ENCODE results near the gene SCAI.
"Not testable (repeated sequence)": the region's sequence is repeated elsewhere in the genome, so short reads cannot be mapped to it uniquely, and the experiment has no call there.

The SCAI gene

GRCh38 chr9:124946167-124946566, 197.2 kb downstream of the SCAI start:
- DNase-seq (ENCODE audit: insufficient read length, low spot score), result no peak
- no peak for TF ChIP-seq POLR2A (IDR thresholded peaks at IDR 0.05; ENCODE audit: low read depth, low read length)
- no peak for FAIRE-seq

- TF ChIP-seq POLR2A (IDR thresholded peaks at IDR 0.05; ENCODE audit: low read depth, low read length), result no peak
- FAIRE-seq (peak; percentile 62), DNase-seq (ENCODE audit: insufficient read length, low spot score) (peak; percentile 30)
Measured at GRCh38 chr9:124941679-124942561, 201.4 kb downstream of the SCAI start.

- FAIRE-seq (peak; percentile 80), DNase-seq (ENCODE audit: insufficient read length, low spot score) (peak; percentile 98)
- peak; percentile 93 for TF ChIP-seq POLR2A (IDR thresholded peaks at IDR 0.05; ENCODE audit: low read depth, low read length)
Measured at GRCh38 chr9:124940894-124941678, 202.2 kb downstream of the SCAI start, which contains the start of gene GOLGA1. GOLGA1 (minus strand) TSS chr9:124941083; CDS start chr9:124938711, 2,372 bp downstream.

- no peak for FAIRE-seq
- no peak for TF ChIP-seq POLR2A (IDR thresholded peaks at IDR 0.05; ENCODE audit: low read depth, low read length)
- no peak for DNase-seq (ENCODE audit: insufficient read length, low spot score)
Measured at GRCh38 chr9:124940521-124940893, 202.8 kb downstream of the SCAI start.

- FAIRE-seq (peak; percentile 61), DNase-seq (ENCODE audit: insufficient read length, low spot score) (no peak)
- TF ChIP-seq POLR2A (IDR thresholded peaks at IDR 0.05; ENCODE audit: low read depth, low read length), result no peak
Measured at GRCh38 chr9:124939944-124940343, 203.4 kb downstream of the SCAI start.

GRCh38 chr9:124934290-124934689, 209.0 kb downstream of the SCAI start:
- FAIRE-seq (peak; percentile 96), DNase-seq (ENCODE audit: insufficient read length, low spot score) (peak; percentile 47)
- TF ChIP-seq POLR2A (IDR thresholded peaks at IDR 0.05; ENCODE audit: low read depth, low read length), result no peak

GRCh38 chr9:124932333-124932732, 211.0 kb downstream of the SCAI start:
- TF ChIP-seq POLR2A (IDR thresholded peaks at IDR 0.05; ENCODE audit: low read depth, low read length), result no peak
- DNase-seq (ENCODE audit: insufficient read length, low spot score) (no peak), FAIRE-seq (peak; percentile 65)

GRCh38 chr9:124929464-124929863, 213.9 kb downstream of the SCAI start:
- DNase-seq (ENCODE audit: insufficient read length, low spot score) (no peak), FAIRE-seq (peak; percentile 74)
- TF ChIP-seq POLR2A (IDR thresholded peaks at IDR 0.05; ENCODE audit: low read depth, low read length), result no peak

- FAIRE-seq (peak; percentile 23), DNase-seq (ENCODE audit: insufficient read length, low spot score) (no peak)
- TF ChIP-seq POLR2A (IDR thresholded peaks at IDR 0.05; ENCODE audit: low read depth, low read length), result no peak
Measured at GRCh38 chr9:124928116-124928515, 215.2 kb downstream of the SCAI start.

- FAIRE-seq; DNase-seq (ENCODE audit: insufficient read length, low spot score): not testable (repeated sequence)
Measured at GRCh38 chr9:124920394-124920793, 222.9 kb downstream of the SCAI start.

- FAIRE-seq (no peak), DNase-seq (ENCODE audit: insufficient read length, low spot score) (no peak)
- TF ChIP-seq POLR2A (IDR thresholded peaks at IDR 0.05; ENCODE audit: low read depth, low read length), result no peak
Measured at GRCh38 chr9:124914753-124915405, 228.4 kb downstream of the SCAI start.

GRCh38 chr9:124913378-124913777, 229.9 kb downstream of the SCAI start:
- no peak for TF ChIP-seq POLR2A (IDR thresholded peaks at IDR 0.05; ENCODE audit: low read depth, low read length)
- no peak for DNase-seq (ENCODE audit: insufficient read length, low spot score)
- no peak for FAIRE-seq

GRCh38 chr9:124911766-124912165, 231.6 kb downstream of the SCAI start:
- no peak for TF ChIP-seq POLR2A (IDR thresholded peaks at IDR 0.05; ENCODE audit: low read depth, low read length)
- no peak for DNase-seq (ENCODE audit: insufficient read length, low spot score)
- FAIRE-seq, result no peak

GRCh38 chr9:124908098-124908497, 235.2 kb downstream of the SCAI start:
- FAIRE-seq (no peak), DNase-seq (ENCODE audit: insufficient read length, low spot score) (no peak)
- no peak for TF ChIP-seq POLR2A (IDR thresholded peaks at IDR 0.05; ENCODE audit: low read depth, low read length)

Data from H54 (cell line).